GM21786 (cell line): ENCODE data around the gene ERP27.

ENCODE experiments used
- ATAC-seq: cut with Tn5 transposase; IDR thresholded peaks from one replicate; pipeline ENCODE4 v1.9.1; 2021; ENCODE audit not compliant: unreplicated experiment

The ERP27 gene

GRCh38 chr12:14938301-14938700, at the start of gene ERP27:
ERP27 (minus strand) TSS chr12:14938537; CDS start chr12:14938508, 29 bp downstream.
- no peak for ATAC-seq

DNA sequence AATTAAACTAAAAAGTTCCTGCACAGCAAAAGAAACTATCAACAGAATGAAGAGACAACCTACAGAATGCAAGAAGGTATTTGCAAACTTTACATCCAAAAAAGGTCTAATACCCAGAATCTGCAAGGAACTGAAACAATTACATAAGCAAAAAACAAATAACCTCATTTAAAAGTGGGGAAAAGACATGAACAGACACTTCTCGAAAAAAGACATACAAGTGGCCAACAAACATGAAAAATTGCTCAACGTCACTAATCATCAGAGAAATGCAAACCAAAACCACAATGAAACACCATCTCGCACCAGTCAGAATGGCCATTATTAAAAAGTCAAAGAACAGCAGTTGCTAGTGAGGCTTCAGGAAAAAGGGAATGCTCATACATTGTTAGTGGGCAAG, 49.7 kb upstream of the ERP27 start:
- ATAC-seq = no peak

GRCh38 chr12:14986449-14986848, 48.1 kb upstream of the ERP27 start:
- ATAC-seq = no peak

- ATAC-seq = no peak
Observed at GRCh38 chr12:14984766-14985285, 46.5 kb upstream of the ERP27 start.

GRCh38 chr12:14984036-14984435, 45.7 kb upstream of the ERP27 start:
- ATAC-seq = no peak

DNA sequence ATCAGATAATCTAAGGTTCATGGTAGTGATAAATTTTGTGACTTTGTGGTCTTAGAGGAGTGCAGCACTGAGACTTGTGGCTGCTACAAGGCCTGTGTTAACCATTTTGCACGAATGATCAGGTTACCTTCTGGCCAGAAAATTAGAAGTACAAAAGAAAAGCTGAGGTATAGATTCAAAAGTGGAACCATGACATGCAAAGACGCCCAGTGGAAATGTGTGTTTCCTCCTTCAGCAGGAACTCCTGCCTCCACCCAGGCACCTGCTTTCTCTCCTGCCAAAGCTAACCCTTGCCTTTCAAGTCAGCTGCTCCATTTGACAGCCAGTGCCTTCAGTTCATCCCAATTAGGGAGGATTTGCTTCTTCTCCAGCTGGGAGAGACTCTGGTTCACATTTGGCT, 44.7 kb upstream of the ERP27 start:
- no peak for ATAC-seq

GRCh38 chr12:14982562-14982961, 44.2 kb upstream of the ERP27 start:
- ATAC-seq = no peak

- ATAC-seq = no peak
Observed at GRCh38 chr12:14981049-14981448, 42.7 kb upstream of the ERP27 start.

DNA sequence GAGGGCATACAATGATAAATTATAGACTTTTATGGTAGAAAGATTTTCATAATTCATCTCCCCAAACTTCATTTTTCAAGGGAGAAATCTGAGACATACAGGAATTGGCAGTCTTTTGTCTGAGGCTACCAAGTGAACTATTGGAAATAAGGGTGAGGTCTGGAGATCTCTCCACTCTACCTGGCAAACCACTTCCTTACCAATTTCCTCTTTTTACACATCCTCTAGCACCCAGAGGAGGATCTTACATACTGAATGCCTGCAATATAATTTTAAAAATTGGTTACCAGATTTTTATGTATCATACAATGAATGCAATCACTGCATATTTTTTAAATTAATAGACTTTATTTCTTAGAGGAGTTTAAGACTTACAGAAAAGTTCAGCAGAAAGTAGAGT, 41.1 kb upstream of the ERP27 start:
- ATAC-seq = no peak

GRCh38 chr12:14976658-14977057, 38.3 kb upstream of the ERP27 start:
- ATAC-seq = no peak

GRCh38 chr12:14975457-14975856, 37.1 kb upstream of the ERP27 start:
- ATAC-seq = no peak

DNA sequence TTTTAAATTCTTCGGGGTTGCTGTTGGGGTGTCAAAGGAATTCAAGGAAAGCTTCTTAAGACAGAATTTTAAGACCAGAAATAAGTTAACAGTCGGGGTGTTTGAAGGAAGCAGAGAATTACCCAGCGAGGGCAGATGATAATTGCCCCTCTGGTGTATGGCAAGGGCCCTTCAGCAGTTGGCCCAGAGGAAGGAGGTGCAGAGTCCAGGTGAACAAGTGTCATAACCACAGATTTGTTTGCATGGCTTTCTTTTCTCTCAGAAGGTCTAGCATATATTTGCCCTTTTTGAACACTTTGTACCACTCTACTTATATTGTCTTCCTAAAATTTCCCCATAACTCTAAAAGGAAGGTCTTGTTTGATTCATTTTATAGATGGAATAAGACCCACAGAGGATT, 36.3 kb upstream of the ERP27 start:
- no peak for ATAC-seq

- ATAC-seq = no peak
Observed at GRCh38 chr12:14972816-14973215, 34.5 kb upstream of the ERP27 start, which contains the start of gene PDE6H. PDE6H (plus strand) TSS chr12:14973042; CDS start chr12:14978013, 4,971 bp downstream.

GRCh38 chr12:14970473-14970872, 32.1 kb upstream of the ERP27 start:
- ATAC-seq = no peak

- no peak for ATAC-seq
Observed at GRCh38 chr12:14968478-14968877, 30.1 kb upstream of the ERP27 start.

DNA sequence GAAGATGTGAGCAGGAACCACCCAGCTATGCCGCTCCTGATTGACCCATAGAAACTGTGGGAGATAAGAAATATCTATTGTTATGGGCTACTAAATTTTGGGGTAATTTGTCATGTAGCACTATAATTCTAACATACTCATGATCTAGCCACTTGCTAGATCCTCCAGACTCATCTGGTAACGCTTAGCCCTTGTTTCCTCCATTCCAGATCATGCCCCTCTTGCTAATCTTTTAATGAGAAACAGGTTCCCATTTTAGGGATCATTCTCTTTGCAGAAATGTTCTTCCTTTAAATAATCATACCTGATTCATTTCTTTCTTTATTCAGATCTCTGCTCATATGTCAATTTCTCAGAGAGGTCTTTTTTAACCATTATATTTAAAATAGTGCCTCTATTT, 26.9 kb upstream of the ERP27 start:
- ATAC-seq = no peak

GRCh38 chr12:14964406-14964805, 26.1 kb upstream of the ERP27 start:
- ATAC-seq = no peak

GRCh38 chr12:14963520-14963919, 25.2 kb upstream of the ERP27 start:
- no peak for ATAC-seq

- no peak for ATAC-seq
Observed at GRCh38 chr12:14962797-14963196, 24.5 kb upstream of the ERP27 start.

GRCh38 chr12:14962153-14962539, 23.8 kb upstream of the ERP27 start:
- no peak for ATAC-seq

DNA sequence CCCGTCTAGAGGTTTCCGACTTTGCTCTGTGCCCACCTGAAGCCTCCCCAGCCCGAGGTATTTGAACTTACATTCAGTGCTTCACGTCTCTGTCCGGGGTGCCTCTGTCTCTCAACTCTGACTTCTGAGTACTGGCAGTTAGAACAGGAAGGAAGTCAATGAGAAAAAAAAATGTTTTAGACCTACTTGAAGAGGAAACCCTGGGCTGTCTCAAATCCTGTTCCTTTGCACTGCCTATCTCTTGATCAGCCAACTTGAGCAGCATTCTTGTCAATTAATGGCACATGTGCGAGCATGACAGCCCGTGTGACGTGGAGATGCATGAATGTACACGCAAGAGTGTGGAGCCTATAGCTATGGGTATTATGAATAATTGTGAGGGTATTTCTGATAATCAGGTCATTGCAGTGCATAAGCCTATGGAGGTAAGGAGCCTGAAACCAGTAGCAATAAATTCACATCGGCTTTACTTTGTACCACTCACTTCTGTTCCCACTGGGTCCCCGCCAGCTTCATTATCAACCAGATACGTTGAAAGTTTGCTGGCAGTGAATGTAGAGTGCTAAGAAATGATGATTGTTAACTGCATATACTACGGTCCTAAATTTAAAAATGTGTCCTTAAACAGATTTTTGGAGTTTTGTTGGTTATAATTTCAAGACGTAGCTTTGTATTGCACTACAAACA, 23.3 kb upstream of the ERP27 start, which contains the start of gene ARHGDIB:
TSS of gene ARHGDIB (minus strand) at position 136 of the 687 bp plus-strand sequence. CDS start 10,889 bp downstream, outside the sequence.
- peak; percentile 58 for ATAC-seq

DNA sequence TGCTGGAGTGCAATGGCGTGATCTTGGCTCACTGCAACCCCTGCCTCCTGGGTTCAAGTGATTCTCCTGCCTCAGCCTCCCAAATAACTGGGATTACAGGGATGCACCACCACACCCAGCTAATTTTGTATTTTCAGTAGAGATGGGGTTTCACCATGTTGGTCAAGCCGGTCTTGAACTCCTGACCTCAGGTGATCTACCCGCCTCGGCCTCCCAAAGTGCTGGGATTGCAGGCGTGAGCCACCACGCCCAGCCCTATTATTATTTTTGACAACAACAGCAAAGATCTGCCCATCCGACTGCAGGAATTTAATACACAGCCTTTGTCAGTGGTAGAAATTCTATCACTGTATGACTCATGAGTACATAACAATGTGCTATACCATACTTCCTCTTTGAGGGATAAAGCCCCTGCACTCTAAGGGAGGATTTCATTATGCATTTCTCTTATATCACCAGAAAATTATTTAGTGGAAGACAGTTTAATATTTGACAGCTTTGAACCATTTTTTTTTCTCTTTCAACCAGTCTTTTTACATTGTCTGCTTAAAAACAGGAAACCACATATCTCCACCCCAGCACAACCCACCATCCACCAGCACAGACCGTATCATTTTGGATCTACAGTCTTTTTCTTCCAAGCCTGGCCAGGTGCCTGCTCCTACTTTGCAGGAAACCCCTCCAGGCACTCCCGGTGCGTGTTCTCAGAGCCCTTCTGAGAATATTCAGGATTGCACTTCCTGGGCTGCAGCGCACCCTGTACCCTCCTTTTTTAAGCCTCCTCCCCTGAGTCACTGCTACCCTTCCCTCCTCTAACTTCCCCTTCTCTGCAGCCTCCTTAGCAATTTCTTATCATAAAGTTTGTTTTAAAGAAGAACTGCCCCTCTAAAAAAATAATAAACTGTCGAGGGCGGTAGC, 22.5 kb upstream of the ERP27 start:
- ATAC-seq = peak; percentile 23
